Mammary epithelial cell (primary cell): ENCODE results near the gene NET1.

ENCODE experiments used
- EZH2 ChIP-seq: IDR thresholded peaks from 2 replicates; pipeline ENCODE4 v1.6.1; 2012; ENCODE audit warnings: low read length, inconsistent platforms, borderline replicate concordance
- TF ChIP-seq, protein P1 (sequence below), 2 donors: IDR thresholded peaks in 1 of 2; conservative IDR thresholded peaks in 1 of 2; 2 replicates each; pipeline ENCODE4 v1.5.1; 2011 to 2012; ENCODE audit warnings: inconsistent platforms in 2 of 2, low read length in 2 of 2, mild to moderate bottlenecking in 2 of 2, control low read depth in 1 of 2, low read depth in 1 of 2; ENCODE audit not compliant: insufficient read depth in 1 of 2; ENCODE audit errors: extremely low read depth in 1 of 2

DNA sequence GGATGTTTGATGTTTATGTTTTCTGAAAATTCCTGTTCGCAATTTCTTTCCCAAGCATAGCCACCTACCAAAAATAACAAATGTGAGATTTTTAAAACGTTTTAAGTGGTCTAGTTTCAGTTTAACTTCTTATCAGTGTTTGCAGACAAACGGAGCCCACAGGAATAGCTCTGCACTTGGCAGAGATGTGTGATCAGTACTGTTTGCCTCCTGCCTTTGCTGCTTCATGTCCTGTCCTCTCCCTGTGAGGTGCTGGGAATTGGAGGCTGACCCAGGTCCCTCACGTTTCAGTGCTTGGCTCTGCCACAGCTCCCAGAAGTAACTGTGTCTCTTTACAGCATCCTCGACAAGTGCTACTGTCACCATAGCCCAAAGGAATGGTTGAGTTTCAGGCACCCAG, 46.4 kb upstream of the NET1 start:
- TF ChIP-seq, protein P1, sequence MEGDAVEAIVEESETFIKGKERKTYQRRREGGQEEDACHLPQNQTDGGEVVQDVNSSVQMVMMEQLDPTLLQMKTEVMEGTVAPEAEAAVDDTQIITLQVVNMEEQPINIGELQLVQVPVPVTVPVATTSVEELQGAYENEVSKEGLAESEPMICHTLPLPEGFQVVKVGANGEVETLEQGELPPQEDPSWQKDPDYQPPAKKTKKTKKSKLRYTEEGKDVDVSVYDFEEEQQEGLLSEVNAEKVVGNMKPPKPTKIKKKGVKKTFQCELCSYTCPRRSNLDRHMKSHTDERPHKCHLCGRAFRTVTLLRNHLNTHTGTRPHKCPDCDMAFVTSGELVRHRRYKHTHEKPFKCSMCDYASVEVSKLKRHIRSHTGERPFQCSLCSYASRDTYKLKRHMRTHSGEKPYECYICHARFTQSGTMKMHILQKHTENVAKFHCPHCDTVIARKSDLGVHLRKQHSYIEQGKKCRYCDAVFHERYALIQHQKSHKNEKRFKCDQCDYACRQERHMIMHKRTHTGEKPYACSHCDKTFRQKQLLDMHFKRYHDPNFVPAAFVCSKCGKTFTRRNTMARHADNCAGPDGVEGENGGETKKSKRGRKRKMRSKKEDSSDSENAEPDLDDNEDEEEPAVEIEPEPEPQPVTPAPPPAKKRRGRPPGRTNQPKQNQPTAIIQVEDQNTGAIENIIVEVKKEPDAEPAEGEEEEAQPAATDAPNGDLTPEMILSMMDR (conservative IDR thresholded peaks at IDR 0.05 in 1 of 2, IDR thresholded peaks at IDR 0.05 in 1 of 2; ENCODE audit: extremely low read depth in 1 of 2, insufficient read depth in 1 of 2, low read depth in 1 of 2, low read length in 2 of 2): no peak
- TF ChIP-seq EZH2: no peak
